HG02588 (cell line): Measurements from ENCODE around the gene ABCD4.
"Not testable (repeated sequence)": the region's sequence is repeated elsewhere in the genome, so short reads cannot be mapped to it uniquely, and the experiment has no call there.

Source experiments
- ATAC-seq: cut with Tn5 transposase; IDR thresholded peaks from one replicate; pipeline ENCODE4 v1.9.1; 2021; ENCODE audit warnings: mild to moderate bottlenecking, moderate library complexity; ENCODE audit not compliant: unreplicated experiment

ABCD4 gene

DNA sequence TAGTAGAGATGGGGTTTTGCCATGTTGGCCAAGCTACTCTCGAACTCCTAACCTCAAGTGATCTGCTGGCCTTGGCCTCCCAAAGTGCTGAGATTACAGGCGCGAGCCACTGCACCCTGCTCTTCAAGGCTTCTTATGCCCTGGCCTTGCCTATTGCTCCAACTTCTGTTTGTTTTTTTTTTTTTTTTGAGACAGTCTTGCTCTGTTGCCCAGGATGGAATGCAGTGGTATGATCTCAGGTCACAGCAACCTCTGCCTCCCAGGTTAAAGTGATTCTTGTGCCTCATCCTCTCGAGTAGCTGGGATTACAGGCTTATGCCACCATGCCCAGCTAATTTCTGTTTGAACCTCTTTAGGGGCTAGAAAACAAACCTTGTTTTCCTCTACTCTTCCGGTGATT, 6.0 kb upstream of the ABCD4 start:
- ATAC-seq: no peak

DNA sequence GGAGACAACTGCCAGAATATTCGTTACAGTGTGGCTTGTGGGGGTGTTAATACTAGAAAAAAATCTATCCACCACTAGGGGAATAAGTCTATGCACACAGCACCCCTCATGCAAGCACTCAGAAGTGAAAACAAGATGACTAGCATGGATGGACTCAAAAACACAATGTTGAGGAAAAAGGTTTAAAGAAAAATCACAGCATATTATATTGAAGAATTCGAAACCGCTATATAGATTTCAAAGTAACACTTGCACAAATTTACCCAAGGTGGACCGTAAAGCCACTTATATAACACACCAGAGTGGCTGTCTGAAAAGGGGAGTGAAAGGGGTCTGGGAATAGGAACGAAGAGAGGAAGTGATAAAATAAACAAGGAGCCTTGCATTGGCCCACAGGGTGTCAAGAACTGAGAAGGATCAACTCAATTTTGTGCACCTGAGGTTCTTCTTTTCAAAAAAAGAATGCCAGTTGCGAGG, 544 bp downstream of the ABCD4 start:
- no peak for ATAC-seq

DNA sequence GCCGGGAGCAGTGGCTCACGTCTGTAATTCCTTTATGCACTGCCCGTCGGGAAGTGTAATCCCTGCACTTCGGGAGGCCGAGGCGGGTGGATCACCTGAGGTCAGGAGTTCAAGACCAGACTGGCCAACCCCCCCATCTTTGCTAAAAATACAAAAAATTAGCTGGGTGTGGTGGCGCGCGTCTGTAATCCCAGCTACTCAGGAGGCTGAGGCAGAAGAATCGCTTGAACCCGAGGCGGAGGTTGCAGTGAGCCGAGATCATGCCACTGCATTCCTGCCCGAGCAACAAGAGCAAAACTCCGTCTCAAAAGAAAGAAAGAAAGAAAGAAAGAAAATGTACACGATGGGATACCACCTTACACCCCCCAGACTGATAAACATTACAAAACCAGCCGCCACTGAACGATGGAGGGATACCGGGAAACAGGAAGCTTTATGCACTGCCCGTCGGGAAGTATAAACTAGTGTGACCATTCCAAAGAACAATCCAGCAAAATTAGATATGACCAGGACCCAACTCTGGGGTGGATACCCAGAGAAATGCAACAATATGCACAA, 1.1 kb downstream of the ABCD4 start:
- no peak for ATAC-seq

DNA sequence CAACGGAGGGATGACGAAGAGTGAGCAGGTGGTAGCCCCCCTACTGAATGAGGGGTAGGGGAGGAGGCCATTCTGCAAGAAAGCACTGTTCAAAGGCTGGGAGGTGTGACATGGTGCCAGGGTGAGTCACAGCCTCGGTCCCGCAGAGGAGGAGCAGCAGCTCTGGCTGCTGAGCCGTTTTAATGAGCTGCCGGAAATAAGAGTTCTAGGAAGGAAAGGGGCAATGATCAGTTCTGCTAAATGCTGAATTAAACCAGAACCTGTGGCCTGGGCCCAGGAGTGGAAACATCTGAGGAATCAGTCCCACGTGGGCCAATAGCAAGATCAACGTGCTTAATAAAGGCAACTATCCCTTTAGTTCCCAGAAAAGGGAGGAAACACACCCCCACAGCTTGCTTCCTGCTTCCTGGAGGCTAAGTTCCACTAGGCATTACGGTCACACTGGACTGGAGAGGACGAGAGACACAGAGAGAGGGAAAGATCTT, 3.6 kb downstream of the ABCD4 start:
- ATAC-seq: no peak

DNA sequence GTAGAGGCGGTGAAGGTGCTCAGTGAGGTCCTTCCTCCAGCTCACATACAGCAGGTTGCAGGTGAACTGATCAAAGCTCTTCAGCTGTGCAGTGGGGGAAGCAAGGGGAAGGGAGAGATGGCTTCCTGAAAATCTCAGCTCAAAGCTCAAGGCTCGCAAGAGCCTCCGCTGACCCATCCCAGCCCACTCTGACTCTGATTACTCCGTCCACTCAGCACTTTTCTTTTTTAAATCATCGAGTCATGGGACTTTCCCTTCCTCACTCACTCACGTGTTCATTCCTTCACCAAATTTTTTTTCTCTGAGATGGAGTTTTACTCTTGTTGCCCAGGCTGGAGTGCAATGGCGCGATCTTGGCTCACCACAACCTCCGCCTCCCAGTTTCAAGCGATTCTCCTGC, 4.7 kb downstream of the ABCD4 start:
- ATAC-seq: no peak

DNA sequence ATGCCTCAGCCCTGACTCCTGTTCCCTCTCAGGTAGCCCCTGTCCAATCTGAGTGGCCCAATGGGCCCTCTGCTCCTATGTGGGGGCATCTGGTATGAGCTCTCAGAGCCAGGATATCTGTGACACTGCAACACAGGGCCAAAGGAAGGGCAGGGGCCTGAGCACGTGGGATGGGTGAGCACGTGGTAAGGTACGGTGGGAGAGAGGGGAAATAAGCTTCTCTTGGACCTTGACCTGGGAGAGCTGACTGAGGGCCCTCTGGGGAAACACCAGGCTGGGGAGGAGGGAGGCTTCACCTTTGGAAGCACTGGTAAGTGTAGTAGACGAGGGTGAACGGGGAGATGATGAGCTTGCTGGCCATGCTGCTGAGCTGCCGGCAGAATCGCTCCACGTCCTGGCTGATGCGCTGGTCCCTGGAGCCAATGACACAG, 6.7 kb downstream of the ABCD4 start:
- ATAC-seq: no peak

DNA sequence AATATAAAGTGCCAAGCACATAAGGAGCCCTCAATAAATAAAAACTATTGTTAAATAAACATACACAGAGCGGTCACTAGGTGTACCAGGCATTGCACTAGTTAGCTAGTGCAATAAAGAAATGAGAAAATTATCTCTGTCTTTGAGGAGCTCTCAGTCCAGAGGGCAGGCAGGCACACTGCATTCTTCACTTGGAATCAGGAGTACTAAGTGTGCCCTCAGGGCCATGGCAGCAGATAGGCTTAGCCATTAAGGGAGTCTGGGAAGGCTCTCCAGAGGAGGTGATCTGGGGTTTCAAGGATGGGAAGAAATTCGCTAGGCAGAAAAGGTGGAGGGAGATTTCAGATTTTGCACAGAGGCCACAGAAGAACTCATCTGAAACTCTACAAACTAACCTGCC, 9.1 kb downstream of the ABCD4 start:
- no peak for ATAC-seq

DNA sequence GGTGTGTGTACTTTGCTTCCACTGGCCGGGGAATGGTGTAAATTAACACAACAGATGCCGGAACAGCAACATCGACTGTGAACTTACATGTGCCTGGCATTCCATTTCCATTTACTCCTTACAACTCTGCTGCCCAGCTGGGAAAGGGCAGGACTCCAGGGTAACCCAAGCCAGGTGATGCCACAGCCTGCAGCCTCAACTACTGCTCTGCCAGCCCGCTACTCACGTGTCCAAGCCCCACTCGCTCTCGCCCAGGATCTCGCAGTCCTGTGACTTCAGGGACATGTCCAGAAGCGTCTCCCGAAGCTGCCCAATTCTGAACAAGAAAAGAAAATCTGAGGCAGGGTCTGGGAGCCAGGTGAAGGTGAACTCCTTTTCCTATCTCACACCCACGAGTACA, 10.7 kb downstream of the ABCD4 start:
- no peak for ATAC-seq

DNA sequence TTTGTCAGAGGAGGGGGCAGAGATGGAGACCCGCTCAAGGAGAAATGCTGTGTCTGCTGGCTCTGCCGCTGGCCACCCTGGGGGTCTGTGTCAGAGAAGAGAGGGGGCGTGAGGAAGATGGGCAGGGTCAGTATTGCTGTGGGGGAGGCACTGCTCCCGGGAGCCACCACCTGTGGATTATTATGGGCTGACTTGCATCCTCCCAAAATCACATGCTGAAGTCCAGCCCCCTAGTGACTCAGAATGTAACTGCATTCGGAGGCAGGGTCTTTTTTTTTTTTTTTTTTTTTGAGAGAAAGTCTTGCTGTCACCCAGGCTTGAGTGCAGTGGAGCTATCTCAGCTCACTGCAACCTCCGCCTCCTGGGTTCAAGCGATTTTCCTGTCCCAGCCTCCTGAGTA, 12.3 kb downstream of the ABCD4 start:
- no peak for ATAC-seq

DNA sequence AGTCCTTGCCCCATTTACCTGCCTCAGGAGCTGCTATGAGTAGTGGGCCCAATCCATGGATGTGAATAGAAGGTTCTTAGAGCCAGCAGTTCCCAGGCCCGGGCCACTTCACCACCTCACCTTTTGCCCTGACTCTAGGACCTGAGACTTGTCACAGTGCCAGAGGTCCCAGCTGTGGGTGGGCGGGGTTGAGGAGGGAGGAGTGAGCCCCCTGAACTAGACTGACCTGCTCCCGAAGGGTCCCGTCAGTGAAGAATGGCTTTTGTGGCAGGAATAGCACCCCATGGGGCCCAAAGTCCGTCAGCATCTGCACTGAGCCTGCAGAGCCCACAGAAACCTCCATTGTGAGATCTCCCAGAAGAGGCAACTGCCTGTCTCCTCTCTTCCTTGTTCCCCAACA, 12.9 kb downstream of the ABCD4 start:
- ATAC-seq: no peak

DNA sequence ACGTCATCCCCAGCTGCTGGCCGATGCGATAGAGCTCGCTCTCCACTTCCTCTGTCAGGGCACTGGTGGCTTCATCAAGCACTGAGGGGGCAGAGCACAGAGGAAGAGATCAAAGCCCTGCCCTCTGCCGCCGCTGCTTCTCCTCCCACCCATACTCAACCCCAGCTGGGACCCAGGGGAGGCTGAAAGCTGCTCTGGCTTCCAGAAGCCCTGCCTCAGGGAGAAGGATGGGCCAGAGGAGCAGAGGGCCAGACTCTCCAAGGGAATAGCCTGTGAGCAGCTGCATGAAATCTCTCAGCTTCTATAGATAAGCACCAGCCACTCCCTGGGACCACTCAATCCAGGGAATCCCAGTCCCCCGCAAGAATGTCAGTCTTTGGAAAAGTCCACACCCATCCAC, 16.0 kb downstream of the ABCD4 start:
- ATAC-seq: no peak

DNA sequence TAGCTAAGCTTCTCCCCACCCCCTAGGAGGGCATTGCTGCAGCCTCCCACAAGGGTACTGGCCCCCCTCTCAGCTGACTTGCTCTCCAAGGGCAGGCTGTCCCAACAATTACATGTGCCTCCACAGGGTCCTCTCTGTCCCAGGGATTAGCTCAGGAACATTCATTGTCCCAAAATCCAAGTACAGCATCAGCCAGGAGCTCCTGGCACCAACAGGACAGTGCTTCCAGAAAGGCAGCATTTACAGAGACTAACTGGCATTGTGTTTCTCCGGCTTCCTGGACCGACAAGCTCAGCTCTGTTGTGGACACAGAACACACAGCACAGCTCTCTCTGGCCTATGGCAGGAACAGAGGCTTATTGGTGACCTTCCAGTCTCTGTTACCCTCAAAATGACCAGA, 21.7 kb downstream of the ABCD4 start:
- no peak for ATAC-seq

DNA sequence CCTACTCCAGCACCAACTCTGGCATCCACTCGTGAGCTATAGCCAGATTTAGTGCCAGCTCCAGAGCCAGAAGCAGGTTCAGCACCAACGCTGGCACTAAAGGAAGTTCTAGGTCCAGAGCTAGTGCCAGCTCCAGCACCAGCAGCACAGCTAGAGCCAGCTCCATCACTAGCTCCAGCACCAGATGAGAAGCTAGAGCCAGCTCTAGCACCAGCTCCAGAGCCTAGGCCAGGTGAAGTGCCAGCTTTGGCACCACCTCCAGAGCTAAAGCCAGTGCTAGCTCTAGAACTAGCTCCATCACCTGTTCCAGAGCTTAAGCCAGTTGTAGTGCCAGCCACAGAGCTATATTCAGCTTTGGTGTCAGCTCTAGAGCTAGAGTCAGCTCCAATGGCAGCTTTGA, 24.7 kb downstream of the ABCD4 start:
- no peak for ATAC-seq

DNA sequence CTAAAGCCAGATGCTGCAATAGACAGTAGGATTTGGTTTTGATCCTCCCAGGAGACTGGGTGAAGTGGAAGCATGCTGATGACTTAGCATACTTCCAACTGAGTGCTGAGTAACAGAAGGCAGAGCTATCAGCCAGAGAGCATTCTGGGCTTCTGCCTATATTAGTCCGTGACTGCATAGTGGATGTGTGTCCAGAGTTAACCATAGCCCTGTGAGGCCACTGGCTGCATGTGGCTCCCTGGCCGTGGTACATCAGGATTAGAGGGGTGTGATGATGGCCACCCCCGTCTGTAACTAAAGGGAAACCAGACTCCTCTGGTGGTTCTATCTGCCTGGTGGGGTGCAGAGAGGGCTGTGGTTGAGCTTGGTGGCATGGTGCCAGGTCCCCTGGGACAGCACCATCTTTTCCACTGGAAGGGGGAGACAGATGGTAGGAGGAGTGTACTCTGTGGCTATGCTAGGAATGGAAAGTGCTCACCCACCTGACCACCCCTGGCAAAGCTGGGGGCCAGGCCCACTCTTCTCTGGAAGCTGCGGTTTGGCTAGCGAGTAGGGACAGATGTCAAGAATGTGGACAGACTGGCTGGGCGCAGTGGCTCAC, 27.4 kb downstream of the ABCD4 start:
- ATAC-seq: no peak

DNA sequence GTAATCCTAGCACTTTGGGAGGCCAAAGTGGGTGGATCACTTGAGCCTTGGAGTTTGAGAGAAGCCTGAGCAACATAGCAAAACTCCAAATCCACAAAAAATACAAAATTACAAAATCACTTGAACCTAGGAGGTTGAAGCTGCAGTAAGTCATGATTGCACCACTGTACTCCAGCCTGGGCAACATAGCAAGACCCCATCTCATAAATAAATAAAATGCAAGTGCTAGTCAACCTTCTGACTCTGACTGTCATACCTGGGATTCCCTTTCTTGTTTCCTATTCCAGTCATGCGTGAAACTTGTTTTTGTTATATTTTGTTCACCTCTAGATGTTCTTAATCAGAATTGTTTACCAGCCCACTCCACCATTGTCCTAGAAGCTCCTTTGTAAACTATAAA, 31.4 kb downstream of the ABCD4 start:
- ATAC-seq: no peak

DNA sequence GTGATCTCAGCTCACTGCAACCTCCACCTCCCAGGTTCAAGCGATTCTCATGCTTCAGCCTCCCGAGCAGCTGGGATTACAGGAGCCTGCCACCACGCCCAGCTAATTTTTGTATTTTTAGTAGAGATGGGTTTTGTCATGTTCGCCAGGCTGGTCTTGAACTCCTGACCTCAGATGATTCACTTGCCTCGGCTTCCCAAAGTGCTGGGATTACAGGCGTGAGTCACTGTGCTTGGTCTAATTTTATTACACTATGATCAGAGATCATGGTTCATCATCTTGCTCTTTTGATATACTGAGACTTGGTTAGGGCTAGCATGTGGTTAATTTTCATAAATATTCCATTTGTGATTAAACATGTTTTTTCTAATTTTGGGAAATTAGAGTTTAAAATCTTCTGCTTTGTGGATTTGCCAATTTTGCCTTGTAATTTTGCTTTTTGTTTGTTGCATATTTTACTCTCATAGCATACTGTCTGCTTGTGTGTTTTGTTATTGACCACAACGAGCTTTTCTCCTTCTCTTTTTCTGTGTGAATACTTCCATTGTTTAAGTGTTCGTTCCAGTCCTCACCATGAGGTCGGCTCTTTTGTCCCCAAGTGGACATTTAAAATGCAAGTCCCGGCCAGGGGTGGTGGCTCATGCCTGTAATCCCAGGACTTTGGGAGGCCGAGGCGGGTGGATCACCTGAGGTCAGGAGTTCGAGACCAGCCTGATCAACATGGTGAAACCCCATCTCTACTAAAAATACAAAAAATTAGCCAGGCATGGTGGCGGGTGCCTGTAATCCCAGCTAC, 32.2 kb downstream of the ABCD4 start:
- not testable (repeated sequence) for ATAC-seq

DNA sequence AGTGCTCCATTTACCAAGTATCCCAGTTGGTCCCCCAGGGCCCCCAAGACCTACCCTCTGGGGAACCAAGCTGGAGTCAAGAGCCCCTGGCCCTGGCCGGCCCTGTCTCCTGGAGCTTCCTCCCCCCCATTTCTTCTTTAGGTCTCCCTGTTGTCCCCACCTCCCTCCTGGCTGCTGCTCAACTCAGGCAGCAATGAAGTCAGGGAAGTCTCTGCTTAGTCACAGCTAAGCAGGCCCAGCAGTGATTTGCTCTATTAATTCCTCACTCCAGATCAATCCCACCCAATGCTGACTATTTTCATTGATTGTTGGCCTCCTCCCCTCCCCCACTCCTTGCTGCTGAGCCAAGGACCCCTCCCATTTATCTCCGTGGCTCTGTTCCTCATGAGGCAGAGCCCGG, 35.1 kb downstream of the ABCD4 start:
- ATAC-seq: no peak

DNA sequence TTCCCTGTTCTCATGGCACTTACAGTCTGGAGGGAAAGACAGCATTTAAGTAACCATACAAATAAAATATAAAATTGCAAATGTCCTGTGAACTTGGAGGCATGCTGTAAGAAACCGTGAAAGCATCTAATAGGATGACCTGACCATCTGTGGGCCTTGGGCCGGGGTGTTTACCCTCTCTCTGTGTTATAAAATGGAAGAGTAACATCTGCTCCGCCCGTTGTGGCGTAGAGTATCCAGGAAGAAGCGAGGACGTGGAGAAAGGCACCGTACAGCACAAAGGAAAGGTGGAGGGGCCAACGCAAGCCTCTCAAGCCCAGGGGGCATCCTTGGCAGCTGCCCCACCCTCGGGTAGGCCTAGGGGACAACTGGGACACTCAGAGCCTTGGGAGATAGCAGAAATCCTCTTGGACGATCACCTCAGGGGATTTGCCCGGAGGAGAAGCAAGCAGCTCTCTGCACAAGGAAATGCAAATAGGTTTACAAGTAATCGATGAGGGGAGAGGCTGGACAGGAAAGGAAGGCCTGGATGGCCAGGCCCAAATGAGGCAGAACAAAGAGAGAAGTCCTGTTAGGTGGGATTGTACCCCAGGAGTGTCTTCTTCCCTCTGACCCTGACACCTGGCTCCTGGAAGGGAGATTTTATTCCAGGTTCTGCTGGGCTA, 37.3 kb downstream of the ABCD4 start:
- ATAC-seq: no peak

DNA sequence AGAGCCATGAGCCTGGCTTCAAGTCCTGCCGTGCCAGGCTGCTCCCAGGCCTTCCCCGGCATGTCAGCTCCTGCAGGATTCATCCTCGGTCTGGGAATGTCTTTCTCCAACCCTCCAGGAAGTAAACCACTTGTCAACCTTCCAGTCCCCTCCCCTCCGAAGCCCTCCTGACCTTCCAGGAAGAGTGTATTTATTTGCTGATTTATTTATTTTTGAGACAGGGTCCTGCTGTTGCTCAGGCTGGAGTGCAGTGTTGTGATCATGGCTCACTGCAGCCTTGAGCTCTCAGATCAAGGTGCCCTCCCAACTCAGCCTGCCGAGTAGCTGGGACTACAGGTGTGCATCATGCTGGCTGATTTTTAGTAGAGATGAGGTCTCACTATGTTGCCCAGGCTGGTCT, 38.8 kb downstream of the ABCD4 start:
- no peak for ATAC-seq

DNA sequence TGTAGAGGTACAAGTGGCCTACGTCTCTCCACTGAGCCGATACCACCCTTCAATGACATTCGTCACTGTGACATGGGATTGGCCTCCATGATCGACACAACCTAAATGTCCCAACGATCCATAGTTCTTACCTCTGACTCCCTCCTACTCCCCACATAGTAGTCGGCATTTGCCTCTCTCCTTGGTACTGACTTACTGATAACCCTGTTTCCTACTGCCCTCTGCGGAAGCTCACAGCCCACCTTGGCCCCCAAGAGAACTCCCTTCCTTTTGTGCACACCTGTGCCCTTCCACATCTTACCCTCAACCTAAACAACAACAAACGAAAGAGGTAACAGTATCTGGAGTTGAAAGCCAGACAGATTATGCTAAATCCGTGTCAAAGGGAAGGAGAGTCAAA, 39.6 kb downstream of the ABCD4 start:
- no peak for ATAC-seq

DNA sequence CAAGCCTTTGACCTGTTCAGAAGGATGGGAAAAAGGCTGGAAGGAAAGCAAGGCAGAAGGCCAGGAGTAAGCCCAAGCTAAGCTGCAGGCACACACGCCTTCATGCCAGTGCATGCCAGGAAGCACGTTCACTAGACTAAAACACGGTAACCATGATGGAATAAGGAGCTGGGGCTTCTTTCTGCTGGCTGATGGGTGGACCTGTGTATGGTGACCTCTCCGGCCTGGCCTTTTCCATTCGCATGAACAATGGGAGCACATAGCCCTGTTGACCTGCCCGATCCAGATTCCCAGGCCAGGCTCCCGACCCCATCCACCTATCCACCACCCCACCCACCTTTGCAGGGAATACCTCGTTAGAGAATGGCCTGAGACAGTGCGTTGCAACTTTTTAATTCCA, 40.7 kb downstream of the ABCD4 start:
- ATAC-seq: no peak

DNA sequence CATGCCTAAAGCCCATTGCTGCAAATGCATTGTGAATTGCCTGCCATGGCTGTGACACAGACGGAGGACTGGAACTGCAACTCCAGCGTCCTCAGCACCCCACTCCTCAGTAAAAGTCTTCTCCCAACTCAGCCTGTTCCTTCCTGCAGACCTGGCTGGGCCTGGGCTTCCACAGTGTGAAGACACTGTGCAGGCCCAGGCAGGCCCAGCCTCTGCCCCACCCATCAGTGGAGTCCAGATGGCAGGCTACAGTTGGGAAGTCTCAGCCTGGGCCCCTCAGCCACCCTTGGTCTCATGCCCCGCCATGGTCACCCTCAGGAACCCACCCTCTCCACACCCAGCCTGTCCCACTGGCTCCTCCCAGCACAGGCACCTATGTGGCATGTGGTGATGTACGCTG, 41.4 kb downstream of the ABCD4 start:
- no peak for ATAC-seq
